CD4-positive, alpha-beta T cell treated with Interleukin-10 for 1 hour (primary cell): ENCODE data around the gene HHIPL1.

Experiments used
- DNase-seq: peaks from one replicate; pipeline ENCODE4 v3.0.0-alpha.2; 2020

Gene HHIPL1

DNA sequence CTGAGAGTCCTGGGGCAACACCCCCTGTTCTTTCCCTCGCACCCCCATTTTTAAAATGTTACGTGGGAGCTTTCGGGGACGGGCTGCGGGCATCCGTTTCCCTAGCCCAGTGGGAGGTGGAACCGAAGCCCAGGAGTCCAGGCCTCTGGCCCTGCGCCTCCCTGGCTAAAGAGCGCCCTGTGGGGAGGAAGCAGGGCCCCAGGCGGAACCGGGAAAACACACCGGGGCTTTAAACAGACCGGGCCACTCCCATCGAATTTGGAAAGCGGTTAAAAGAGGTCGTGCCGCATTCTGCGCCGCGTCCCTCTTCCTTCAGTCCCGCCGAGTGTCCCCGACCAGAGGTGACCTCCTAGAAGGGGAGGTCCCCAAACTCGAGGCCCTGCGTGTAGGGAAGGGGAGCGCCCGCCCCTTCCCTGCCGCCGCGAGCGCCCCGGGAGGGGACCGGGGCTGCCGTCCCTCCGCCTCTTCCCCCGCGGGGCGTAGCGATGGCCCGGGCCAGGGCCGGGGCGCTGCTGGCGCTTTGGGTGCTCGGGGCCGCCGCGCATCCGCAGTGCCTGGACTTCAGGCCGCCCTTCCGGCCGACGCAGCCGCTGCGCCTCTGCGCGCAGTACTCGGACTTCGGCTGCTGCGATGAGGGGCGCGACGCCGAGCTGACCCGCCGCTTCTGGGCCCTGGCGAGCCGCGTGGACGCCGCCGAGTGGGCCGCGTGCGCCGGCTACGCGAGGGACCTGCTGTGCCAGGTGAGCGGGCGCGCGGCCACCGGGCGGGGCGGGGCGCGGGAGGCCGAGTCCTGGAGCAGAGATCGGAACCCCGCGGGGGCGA lies at the start of gene HHIPL1:
TSS of gene HHIPL1 (plus strand) at position 407 of the 822 bp plus-strand sequence. CDS start at position 486, 79 bp downstream.
- DNase-seq = no peak

DNA sequence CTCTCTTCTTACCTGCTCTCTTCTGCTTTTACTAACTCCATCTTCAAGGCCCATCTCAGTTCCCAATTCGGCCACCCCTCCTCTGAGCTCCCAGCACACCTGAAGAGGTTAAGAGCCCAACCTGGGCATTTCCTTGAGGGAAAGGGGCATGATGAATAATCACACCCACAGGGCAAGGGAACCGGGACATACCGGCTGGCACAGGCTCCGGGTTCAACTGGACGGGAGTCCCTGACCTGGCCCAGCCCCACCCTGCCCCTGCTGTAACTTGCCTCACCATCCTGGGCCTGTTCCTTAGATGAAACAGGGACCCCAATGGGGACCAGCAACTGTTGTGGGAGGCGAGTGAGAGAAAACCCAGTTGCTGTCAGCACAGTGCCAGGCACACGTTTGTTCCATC lies 49.4 kb upstream of the HHIPL1 start:
- no peak for DNase-seq

DNA sequence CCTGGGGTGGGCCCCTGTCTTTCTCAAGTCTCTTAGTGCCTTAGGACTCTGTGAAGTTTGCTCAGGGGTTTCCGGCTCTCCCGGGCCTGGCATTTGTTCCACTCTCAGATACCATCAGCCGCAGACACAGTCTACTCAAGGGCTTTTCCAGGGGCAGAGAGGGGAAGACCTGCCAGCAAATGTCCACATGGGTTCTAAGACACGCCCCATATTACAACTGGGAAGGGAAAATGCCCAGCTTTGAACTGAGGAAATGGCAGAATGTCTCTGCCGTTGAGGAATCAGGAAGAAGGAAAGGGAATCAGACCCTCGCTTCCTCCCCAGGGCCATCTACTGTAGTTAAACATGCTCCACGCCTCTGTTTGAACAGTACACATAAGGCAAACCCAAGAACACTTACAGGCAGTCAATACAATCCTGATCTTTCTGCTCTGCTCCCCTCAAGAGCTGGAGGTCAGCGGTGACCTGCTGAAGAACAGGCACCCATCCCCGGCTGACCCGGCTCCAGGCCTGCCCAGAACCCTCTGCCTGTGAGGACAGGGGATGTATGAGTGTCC lies 48.8 kb upstream of the HHIPL1 start:
- DNase-seq = no peak

DNA sequence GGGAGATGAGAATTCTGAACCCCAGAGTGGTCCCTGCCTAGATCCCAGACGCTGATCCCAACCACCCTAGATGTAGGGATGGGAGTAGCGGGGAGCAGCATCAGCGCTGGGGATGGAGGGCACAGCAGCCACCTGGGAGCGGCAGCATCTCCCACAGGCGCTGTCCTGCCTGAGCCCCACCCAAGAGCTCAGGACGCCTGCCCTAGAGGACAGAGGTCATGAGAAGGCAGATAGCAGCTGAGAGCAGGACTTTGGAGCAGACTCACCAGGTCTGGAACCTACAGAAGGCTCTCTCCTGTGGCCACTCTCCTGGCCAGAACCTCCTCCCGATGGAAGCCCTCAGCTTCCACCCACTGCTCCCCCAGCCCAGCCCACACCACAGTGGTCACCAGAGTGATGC lies 48.2 kb upstream of the HHIPL1 start:
- DNase-seq = no peak

DNA sequence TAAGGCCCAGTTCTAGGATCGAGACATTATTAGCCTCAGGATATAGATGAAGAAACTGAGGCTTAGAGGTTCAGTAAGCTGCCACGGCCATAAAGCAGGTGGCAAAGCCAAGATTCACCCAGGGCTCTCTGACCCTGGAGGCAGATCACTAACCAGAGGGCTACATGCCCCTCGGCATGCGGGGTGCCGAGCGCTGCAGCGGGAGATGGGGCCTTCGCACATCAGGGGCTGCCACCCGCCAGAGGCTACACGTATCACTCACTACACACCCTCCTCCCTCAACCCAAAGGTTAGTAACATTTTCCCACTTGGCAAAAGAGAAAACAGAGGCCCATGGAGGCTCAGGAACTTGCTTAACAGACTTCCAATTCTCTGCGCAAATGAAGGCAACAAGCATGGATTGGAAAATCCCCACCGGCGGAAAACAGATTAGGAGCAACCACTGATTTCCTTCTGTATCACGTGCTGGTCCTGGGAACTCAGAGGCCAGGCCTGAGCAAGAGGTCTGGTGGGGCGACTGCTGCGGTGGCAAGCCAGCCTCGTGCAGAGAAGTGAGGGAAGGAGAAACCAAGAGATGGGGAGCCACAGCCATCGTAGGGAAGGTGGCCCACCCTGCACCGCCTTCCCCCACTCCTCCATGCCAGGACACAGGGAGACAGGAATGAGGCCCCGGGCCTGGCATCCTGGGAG lies 46.9 kb upstream of the HHIPL1 start:
- DNase-seq = no peak

DNA sequence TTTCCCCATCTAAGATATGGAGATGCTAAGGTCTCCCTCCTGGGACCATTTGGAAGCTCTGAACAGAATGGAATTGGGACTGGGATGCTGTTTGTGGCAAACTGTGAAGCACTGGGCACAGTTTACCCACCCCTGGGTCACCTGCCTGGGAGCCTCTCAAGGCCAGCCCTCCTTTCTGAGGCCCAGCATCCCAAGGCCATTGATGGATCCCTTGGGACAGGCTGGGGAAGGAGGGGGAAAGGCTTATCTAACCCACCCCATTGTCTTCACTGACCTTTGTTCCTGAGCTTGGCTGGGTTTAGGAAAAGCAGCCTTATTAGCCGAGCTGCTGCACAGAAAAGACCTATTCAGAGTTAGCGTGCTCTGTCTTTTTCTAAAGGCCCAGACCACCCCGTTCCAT lies 46.2 kb upstream of the HHIPL1 start:
- no peak for DNase-seq

DNA sequence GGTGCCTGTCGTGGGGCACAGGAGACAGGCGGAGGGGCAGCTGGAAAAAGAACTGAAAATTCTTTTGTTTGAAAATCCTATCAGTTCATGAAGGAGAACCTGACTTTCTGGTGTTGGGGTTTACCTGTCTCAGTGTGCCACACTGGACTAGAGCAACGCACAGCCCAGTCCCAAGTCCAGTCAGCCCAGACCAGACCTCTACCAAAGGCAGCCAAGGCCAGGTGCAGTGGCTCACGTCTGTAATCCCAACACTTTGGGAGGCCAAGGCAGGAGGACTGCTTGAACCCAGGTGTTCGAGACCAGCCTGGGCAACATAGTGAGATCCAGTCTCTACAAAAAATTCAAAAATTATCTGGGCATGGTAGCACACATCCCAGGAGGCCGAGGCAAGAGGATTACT lies 45.5 kb upstream of the HHIPL1 start:
- no peak for DNase-seq

DNA sequence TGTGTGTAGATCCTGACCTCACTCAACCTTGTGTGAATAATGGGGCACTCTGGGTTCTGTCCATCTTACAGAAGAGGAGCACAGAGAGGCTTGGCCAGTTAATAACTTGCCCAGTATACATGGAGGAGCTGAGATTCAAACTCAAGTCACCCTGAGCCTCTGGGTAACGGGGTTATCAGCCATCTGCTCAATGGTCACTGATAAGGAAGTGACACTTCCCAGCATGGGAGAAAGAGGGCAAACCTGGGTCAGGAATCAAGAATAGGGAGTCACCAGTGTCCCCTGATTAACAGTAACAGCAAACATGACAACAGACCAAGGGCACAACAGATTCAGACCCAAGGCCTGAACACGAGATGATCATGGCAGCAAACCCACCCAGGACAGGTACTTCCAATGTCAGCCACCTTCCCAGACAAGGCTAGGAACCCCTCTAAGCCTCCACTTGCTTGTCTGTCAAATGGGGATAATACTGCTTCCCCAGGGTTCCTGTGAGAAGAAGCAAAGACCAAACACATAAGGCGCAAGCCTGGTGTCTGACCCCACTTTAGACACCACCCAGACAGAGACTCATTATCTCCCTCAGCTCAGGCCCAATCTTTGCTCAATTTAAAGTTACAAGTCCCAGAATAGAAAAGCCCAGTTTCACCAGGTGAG lies 44.6 kb upstream of the HHIPL1 start:
- DNase-seq = no peak

DNA sequence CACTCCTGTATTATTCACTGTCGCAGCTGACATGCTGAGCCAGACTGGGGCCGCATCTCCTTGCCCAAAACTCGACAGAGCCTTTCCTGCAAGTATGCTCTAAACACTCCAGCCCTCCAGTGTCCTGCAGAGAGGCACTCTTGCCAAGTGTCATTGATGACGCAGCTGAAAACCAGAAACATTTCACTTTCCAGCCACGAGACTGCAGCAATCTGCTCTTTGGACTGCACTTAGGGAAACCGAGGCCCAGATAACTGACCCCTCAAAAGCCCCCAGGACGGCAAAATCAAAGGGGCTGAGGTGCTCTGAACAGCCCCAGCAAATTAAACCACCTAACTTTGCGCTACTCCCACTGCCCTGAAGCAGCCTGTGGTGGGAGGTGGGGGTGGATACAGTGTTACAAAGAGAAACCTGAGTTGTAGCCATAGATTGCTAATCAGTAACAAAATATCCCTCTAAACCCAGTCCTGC lies 43.5 kb upstream of the HHIPL1 start:
- DNase-seq = no peak

DNA sequence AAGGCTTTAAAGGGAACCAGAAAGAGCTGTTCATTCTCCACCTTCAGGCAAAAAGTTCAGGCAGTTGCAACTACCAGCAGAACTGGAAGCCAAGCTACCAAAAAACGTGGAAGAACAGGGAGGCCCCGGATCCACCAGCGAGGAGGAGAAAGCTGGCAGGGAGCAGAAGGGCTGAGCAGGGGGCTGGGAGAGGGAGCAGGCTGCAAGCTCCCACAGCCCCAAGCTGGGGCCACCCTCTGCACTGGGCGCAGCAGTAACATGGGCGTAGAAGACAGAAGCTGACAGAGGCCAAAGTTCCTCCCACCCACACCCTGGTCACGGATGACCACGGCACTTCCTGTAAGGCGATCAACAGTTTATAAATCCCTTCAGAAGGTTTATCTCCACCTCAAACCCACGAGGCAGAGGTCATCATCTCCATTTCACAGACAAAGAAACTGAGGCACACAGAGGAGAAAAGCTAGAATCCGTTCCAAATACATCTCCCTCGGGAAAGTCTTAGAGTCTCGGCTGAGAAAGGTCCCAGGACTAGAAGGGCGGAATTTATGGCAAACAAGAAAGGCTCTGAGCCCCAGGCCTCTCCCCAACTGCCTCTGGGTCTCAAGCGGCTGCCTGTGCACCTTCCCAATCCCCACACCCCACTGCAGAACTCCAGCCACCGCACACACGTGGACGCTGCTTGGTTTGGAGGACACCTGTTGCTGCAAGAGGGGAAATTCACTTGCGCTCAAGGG lies 42.7 kb upstream of the HHIPL1 start:
- DNase-seq = no peak

DNA sequence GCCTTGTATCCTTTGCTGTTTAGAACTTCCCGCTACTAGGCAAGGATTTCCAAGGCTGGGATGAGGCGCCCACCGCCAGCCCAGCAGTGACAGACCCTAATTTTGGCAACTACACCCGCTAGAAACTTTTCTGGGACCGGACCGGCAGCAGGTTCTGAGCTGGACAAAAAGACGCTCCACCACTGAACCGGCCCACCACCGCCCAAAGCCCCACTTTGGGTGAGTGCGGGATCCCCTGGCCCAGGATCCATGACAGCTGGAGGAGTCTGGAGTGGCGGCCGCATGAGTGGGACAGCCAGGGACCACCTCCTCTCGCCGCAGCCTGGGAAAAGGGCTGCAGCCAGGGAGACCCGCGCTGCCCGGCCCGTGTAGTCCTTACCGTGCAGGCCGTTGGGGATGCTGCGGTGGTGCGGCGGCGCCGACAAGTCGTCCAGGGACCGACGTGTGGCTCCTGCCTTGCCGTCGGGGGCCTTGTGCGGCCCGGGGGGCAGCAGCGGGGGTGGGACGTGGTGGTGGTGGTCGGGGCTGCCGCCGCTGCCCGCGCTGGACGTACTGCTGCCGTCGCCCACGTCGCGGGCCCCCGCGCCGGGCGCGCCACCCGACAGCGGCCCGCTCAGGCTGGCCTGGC lies 42.0 kb upstream of the HHIPL1 start:
- no peak for DNase-seq

DNA sequence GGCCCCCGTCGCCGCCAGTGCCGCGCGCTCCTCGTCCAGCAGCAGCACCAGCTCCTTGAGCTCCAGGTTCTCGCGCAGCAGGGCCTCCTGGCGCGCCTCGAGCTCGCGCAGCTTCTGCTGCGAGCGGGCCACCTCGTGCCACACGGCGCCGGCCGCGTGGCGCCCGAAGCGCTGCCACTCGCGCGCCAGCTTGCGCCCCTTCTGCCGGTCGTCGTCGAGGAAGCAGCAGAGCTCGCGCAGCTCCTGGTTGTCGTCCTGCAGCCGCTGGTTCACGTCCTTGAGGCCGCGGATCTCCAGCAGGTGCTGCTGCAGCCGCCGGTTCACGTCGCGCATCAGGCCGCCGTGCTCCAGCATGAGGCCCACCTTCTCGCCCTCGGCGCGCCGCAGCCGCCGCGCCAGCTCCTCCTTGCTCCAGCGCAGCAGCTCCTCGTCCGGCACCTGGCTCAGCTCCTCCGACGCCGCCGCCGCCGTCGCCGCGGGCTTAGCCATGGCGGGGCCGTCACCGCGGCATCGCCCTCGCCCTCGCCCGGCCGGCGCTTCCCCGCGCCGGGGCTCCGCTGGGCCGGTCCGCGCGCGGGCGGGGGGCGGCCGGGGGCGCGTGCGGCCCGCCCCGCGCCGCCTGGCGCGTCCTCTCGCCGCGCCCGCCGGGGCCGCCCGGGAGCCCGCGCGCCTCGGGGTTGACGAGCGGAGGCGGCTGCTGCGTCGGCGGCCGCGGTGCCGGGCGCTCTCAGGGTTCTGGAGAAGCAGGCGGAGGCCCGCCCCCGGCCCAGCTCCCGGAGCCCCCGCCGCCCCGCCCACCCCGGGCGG lies 41.3 kb upstream of the HHIPL1 start, which contains the start of gene CCDC85C:
TSS of gene CCDC85C (minus strand) at position 737 of the 807 bp plus-strand sequence. CDS start at position 489, 248 bp downstream.
- peak; percentile 52 for DNase-seq

DNA sequence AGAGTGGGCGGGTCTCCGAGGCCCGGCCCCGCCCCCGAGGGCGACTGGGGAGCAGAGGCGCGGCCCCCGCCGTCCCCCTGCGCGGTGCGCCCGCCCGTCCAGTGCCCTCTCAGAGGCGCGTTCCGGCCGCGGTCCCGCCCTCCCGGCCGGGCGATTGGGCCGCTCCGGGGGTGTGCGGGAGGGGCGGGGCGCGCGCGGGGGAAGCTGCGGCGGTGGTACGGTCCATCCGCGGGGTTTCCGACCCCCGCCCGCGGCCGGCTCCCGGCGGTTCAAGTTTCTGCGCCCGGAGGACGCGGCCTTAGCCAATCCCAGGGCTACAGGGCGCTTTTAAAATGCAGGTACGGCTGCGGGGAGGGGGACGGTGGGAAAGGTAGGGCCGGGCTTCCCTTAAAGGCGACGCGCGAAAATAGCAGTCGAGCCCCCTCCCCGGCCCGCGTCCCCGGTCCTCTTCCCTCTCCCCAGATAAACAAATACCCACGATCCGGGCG lies 40.6 kb upstream of the HHIPL1 start:
- peak; percentile 97 for DNase-seq

DNA sequence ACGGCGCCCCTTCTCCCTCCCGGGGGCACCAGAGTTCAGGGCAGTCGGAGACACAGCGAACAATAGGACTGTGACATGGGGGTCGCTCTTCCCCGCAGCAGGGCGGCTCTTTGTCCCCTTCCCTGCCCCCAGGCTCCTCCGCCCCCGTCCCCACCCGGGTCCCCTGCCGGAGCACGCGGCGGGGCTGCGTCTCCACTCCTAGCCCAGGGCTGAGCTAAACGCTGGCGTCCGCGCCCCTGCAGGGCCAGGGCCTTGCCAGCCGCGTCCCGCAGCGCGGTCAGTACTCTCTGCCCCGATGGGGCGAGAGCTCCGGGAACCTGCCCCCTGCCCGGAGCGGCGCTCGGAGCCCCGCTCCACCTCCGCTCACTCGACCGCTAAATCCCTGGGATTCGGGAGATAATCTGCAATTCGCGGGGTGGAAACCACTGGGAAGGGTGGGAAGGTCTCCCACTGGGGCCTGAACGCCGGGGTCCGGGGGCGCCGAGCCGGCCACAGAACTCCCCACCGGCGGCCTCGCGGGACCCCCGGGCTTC lies 40.1 kb upstream of the HHIPL1 start:
- DNase-seq = no peak

DNA sequence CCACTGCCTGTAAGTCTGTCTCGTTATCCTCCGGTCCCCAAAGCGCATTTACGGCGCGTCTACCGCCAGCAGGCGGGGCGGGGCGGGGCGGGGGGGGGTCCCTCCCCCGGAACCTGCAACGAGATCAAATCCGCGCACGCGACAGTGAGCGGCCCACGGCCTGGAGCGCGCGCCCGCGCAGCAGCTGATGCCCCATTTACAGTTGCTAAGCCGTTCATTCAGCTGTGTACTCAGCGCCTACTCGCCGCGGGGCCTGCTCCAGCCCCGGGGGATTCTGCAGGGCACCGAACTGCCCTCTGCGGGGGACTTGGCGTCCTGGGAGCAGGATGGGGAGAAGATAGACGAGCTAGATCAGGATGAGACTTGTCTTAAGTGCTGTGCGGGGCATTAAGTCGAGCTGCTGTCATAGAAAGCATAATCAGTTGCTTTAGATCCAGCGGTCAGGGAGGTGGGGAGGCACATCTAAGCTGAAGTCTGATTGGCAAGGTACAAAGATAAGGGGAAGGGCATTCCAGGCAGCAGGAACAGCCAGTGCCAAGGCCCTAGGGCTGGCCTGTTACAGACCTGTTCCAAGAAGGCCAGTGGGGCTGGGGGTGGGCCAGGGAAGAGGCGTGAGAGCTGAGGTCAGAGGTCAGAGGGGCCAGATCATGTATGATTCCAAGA lies 39.5 kb upstream of the HHIPL1 start:
- DNase-seq = peak; percentile 86

DNA sequence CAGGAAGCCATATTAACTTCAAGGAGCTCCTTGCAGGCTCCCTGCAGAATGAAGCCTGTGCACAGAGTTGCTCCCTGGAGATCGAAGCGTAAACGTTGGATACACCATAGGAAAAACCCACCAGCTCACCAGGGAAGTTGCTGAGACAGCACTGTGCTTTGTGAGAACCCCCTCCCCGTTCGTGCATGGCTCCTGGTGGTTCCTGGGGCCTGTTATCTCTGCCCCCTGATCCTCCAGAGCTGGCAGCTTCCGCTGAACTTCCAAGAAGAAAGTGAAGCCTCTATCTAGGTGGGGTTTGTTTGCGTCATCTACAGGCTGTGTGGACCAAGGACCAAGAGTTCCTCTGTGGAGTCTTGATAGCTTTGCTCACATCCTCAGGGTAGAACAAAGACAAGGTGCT lies 38.6 kb upstream of the HHIPL1 start:
- DNase-seq = no peak

DNA sequence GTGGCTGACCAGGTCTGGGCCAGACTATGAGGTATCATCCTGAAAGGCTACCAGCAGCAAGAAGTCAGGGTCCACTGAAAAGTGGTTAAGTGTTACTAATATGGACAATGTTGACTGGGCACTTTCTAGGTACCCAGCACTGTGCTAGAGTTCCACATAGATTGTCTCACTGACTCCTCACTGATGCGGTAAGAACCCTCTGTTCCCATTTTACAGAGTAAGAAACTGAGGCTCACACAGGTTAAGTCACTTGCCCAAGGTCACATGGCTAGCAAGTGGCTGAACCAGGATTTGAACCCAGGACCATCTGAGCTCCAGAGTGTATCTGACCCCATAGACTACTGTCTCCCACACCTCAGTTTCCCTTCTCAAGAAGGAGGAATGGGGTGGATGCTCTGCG lies 36.3 kb upstream of the HHIPL1 start:
- DNase-seq = no peak

DNA sequence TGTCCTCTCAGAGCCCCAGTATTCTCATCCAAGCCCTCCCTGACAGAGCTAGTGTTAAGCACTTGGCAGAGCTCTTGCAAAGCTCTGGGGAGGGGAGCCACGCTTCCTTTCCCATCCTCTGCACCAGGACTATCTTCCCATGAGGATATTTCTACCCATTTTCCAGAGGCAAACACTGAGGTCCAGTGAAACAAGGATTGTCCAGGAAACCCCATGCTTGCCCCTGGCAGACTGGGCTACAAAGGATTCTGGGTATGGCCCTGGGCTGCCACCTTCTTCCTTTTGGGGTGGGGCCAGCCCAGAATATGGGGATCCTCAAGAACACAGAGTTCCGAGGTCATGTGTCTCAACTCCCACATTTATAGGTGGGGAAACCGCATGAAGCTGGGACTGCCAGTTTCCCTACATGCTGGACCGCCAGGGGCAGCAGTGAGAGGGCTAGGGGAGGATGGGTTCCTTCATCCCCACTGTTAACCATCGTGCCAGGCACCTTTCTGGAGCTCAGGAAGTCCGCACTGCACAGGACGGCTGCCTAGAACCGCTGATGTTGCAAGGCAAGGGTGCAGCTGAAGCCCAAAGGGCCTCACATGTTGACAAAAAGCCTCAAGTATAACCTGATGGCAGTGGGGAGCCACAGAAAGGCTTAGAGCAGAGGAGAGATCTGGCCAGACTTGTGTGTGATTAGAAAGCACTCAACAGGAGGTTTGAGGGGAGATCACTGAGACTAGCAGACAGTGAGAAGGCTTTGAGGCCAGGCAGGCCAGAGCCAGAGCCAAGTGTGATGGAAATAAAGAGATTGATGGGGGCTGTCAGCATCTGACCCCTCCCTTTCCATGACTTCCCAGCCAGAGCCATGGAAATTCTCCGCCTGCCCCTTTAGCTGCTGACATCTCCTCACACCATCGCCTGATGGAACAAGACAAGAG lies 35.4 kb upstream of the HHIPL1 start:
- peak; percentile 28 for DNase-seq

DNA sequence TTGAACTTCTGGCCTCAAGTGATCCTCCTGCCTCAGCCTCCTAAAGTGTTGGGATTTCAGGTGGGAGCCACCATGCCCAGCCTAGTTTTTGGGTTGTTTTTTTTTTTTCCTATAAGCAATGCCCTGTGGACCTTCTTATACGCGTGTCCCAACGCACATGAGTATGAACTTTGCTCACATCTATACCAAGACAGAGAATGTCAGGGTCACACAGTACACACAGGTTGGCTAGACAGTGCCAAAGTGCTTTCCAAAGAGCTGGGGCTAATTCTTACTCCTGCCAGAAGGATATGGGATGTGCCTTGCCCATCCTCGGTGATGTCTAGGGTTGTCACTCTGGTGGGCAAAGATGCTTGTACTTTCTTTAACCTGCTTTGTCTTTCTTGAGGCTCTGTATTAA lies 33.3 kb upstream of the HHIPL1 start:
- DNase-seq = no peak
